H9 (cell line): ENCODE measurements around the gene NKAIN4. TPM values are rescaled to one million over a fixed set of nuclear protein-coding genes. Genes with fewer than 3 reads are reported as not detected.

Experiments
- DNase-seq: peaks from one replicate; pipeline ENCODE4 v3.0.0-alpha.2; 2017
- H2AFZ ChIP-seq: one replicate; pipeline ENCODE4 v1.6.1; 2013; ENCODE audit warnings: mild to moderate bottlenecking, low read length, control low read depth, moderate library complexity
- H2AK5ac ChIP-seq: 2 replicates; pipeline ENCODE4 v1.6.1; 2013; ENCODE audit warnings: low read length, control low read depth, mixed read lengths; ENCODE audit not compliant: insufficient read length
- H2BK120ac ChIP-seq: one replicate; pipeline ENCODE4 v1.6.1; 2013; ENCODE audit warnings: low read depth, mild to moderate bottlenecking, low read length, control low read depth, inconsistent platforms; ENCODE audit not compliant: poor library complexity, severe bottlenecking
- H2BK12ac ChIP-seq: 2 replicates; pipeline ENCODE4 v1.6.1; 2013; ENCODE audit warnings: low read length, control low read depth, mixed read lengths, low read depth; ENCODE audit not compliant: insufficient read length
- H2BK15ac ChIP-seq: 2 replicates; pipeline ENCODE4 v1.6.1; 2013; ENCODE audit warnings: low read depth, low read length, control low read depth
- H2BK20ac ChIP-seq: one replicate; pipeline ENCODE4 v1.6.1; 2013; ENCODE audit warnings: low read depth, mild to moderate bottlenecking, low read length, control low read depth, inconsistent platforms; ENCODE audit not compliant: poor library complexity, severe bottlenecking
- H2BK5ac ChIP-seq: 2 replicates; pipeline ENCODE4 v1.6.1; 2013; ENCODE audit warnings: low read length, control low read depth, mixed read lengths; ENCODE audit not compliant: insufficient read length
- H3K14ac ChIP-seq: 2 replicates; pipeline ENCODE4 v1.6.1; 2013; ENCODE audit warnings: low read length, control low read depth; ENCODE audit not compliant: insufficient read depth
- H3K18ac ChIP-seq: 2 replicates; pipeline ENCODE4 v1.6.1; 2013; ENCODE audit warnings: low read depth, mild to moderate bottlenecking, mixed read lengths, low read length, control low read depth; ENCODE audit not compliant: insufficient read length
- H3K23ac ChIP-seq: 2 replicates; pipeline ENCODE4 v1.6.1; 2013; ENCODE audit warnings: low read length, control low read depth, mixed read lengths, low read depth; ENCODE audit not compliant: insufficient read length
- H3K23me2 ChIP-seq: 2 replicates; pipeline ENCODE4 v1.6.1; 2013; ENCODE audit warnings: low read depth, mild to moderate bottlenecking, mixed read lengths, low read length, control low read depth; ENCODE audit not compliant: insufficient read length, poor library complexity, severe bottlenecking
- H3K27ac ChIP-seq: 2 replicates; pipeline ENCODE4 v1.5.1; 2013; ENCODE audit warnings: low read length, control low read depth, mixed read lengths, low read depth; ENCODE audit not compliant: insufficient read length
- H3K27me3 ChIP-seq: 2 replicates; pipeline ENCODE4 v1.6.1; 2013; ENCODE audit warnings: low read length, control low read depth, inconsistent platforms; ENCODE audit not compliant: insufficient read depth
- H3K4ac ChIP-seq: 2 replicates; pipeline ENCODE4 v1.6.1; 2013; ENCODE audit warnings: low read depth, mild to moderate bottlenecking, control low read depth, inconsistent platforms, low read length, moderate library complexity
- H3K4me1 ChIP-seq: 2 replicates; pipeline ENCODE4 v1.6.1; 2013; ENCODE audit warnings: low read length, control low read depth, inconsistent platforms; ENCODE audit not compliant: insufficient read depth
- H3K4me2 ChIP-seq: 2 replicates; pipeline ENCODE4 v1.6.1; 2013; ENCODE audit warnings: low read length, control low read depth, mixed read lengths; ENCODE audit not compliant: insufficient read length, insufficient read depth
- H3K56ac ChIP-seq: 2 replicates; pipeline ENCODE4 v1.6.1; 2013; ENCODE audit warnings: low read depth, mild to moderate bottlenecking, mixed read lengths, low read length, control low read depth; ENCODE audit not compliant: insufficient read length
- H3K79me1 ChIP-seq: 2 replicates; pipeline ENCODE4 v1.6.1; 2013; ENCODE audit warnings: low read depth, mild to moderate bottlenecking, moderate library complexity, low read length, control low read depth, inconsistent platforms; ENCODE audit not compliant: insufficient read depth, poor library complexity, severe bottlenecking
- H3K79me2 ChIP-seq: 2 replicates; pipeline ENCODE4 v1.6.1; 2013; ENCODE audit warnings: low read length, control low read depth, inconsistent platforms; ENCODE audit not compliant: insufficient read depth
- H3K9ac ChIP-seq: 2 replicates; pipeline ENCODE4 v1.6.1; 2013; ENCODE audit warnings: low read length, control low read depth, mixed read lengths; ENCODE audit not compliant: insufficient read length; ENCODE audit errors: extremely low read depth
- H3K9me3 ChIP-seq: one replicate; pipeline ENCODE4 v1.6.1; 2013; ENCODE audit warnings: low read depth, low read length, inconsistent platforms; ENCODE audit not compliant: control insufficient read depth
- H3T11ph ChIP-seq: one replicate; pipeline ENCODE4 v1.6.1; 2013; ENCODE audit warnings: mild to moderate bottlenecking, low read length, control low read depth, inconsistent platforms
- H4K20me1 ChIP-seq: one replicate; pipeline ENCODE4 v1.6.1; 2013; ENCODE audit not compliant: control insufficient read depth, insufficient read length, insufficient read depth
- H4K5ac ChIP-seq: 2 replicates; pipeline ENCODE4 v1.6.1; 2013; ENCODE audit warnings: low read depth, mild to moderate bottlenecking, mixed read lengths, low read length, control low read depth; ENCODE audit not compliant: insufficient read length
- H4K8ac ChIP-seq: replicated peaks from 2 replicates; pipeline ENCODE4 v1.6.1; 2013; ENCODE audit warnings: low read length, control low read depth, mixed read lengths, low read depth; ENCODE audit not compliant: insufficient read length
- H4K91ac ChIP-seq: 2 replicates; pipeline ENCODE4 v1.6.1; 2013; ENCODE audit warnings: low read depth, mild to moderate bottlenecking, moderate library complexity, mixed read lengths, low read length, control low read depth; ENCODE audit not compliant: insufficient read length
- H3K27ac Mint-ChIP-seq, 3 experiments: 2 replicates in 2 of 3; 3 replicates in 1 of 3; pipeline ENCODE4 v1.8.0; 2020 to 2021; ENCODE audit warnings: mixed read lengths in 3 of 3, mild to moderate bottlenecking in 1 of 3, moderate library complexity in 1 of 3
- H3K27me3 Mint-ChIP-seq: 2 replicates; pipeline ENCODE4 v1.8.0; 2021; ENCODE audit warnings: low read depth, mild to moderate bottlenecking, moderate library complexity, mixed read lengths
- H3K36me3 Mint-ChIP-seq, 3 experiments: 2 replicates in 2 of 3; 3 replicates in 1 of 3; pipeline ENCODE4 v1.8.0; 2020 to 2021; ENCODE audit warnings: low read depth in 3 of 3, mixed read lengths in 3 of 3; ENCODE audit not compliant: insufficient read depth in 1 of 3
- H3K4me1 Mint-ChIP-seq, 2 experiments: 2 replicates each; pipeline ENCODE4 v1.8.0; 2020; ENCODE audit warnings: mixed read lengths in 2 of 2
- H3K4me3 Mint-ChIP-seq, 2 experiments: 2 replicates in 1 of 2; 3 replicates in 1 of 2; pipeline ENCODE4 v1.8.0; 2020 to 2021; ENCODE audit warnings: mild to moderate bottlenecking in 2 of 2, mixed read lengths in 2 of 2, moderate library complexity in 1 of 2
- H3K9me3 Mint-ChIP-seq, 2 experiments: 2 replicates in 1 of 2; 3 replicates in 1 of 2; pipeline ENCODE4 v1.8.0; 2020; ENCODE audit warnings: mild to moderate bottlenecking in 2 of 2, mixed read lengths in 2 of 2, moderate library complexity in 1 of 2
- WGBS: extraction: QIAGEN DNeasy Blood & Tissue Kit; methylation state at CpG from one replicate; pipeline ENCODE4 v1.1.7; 2013; ENCODE audit warnings: missing lambda C conversion rate, low lambda C conversion rate, mixed read lengths; ENCODE audit not compliant: insufficient read length; ENCODE audit errors: extremely low coverage; 5-methylcytosine and 5-hydroxymethylcytosine counted together
- total RNA-seq: library from RNA; stranded (reverse); gene quantifications from 2 replicates; pipeline ENCODE4 v1.2.1, GENCODE V29; 2021
- TF ChIP-seq, protein P1 (sequence below): fragments of 200-600 bp; sonication (generic); conservative IDR thresholded peaks from 3 replicates; pipeline ENCODE4 v1.8.0; 2021; ENCODE audit warnings: antibody characterized with exemption, mild to moderate bottlenecking

NKAIN4 gene
- total RNA-seq, 1 experiment from 2014 or later = 20.9 TPM

DNA sequence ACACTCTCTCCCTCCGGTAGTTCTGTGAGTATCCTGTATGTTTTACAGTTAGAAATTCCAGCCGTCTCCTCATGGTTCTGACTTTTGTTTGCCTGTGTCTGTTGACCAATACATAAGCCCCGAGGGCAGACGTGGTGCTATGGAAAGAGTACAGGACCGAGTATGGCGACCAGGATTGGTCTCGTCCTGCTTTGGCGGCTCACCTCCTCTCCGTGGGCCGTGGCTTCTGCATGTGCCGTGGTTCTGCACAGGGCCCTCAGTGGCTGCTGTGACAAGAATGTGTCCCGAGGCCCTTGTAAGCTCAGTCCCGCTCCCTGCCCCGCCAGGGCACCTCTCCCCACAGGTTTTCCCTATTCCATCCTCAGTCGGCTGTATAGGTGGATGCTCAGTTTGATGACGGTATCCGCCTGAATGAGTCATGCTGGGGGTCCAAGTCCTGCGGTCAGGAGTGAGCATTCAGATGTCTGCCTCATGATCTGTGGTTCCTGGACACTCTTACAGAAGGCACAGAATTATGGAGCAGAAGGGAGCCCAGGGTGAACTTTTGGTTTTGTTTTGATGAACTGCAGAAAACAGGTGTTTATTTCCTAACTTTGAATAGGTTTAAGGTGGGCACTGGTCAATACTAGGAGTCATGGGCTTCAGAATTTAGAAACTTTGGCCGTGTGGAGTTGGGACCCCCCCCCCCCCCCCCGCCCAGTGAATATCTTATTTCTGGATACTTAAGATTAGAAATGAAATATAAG lies 19.5 kb upstream of the NKAIN4 start:
- Histone ChIP-seq H4K20me1 (no peaks in the 10 kb centered on the region), H3K79me2 (peaks cover 27% of the 10 kb centered on the region; the same call in 1 of the 2 replicates)

More for the DNA sequence above, 19.5 kb upstream of the NKAIN4 start:
- Histone ChIP-seq H3K79me1 (peaks cover 14% of the 10 kb centered on the region), H3K27me3 (no peaks in the 10 kb centered on the region), H3K56ac (no peak overlapping the region), H3K23me2 (no peaks in the 10 kb centered on the region), H2BK120ac (no peak overlapping the region), H2BK15ac (no peak overlapping the region), H3T11ph (no peak overlapping the region), H4K91ac (no peak overlapping the region), H2AK5ac (no peak overlapping the region), H2AFZ (no peak overlapping the region), H3K4me2 (peak overlapping the region; percentile 49), H3K4me1 (0 out of 2 replicates have a peak, but pooled peaks cover 2% of the 10 kb centered on the region), H3K9me3 (no peaks in the 10 kb centered on the region), H4K8ac (no peak overlapping the region), H3K14ac (peak overlapping the region; percentile 54; the same call in 1 of the 2 replicates), H3K9ac (peak overlapping the region; percentile 2), H3K23ac (no peak overlapping the region), H2BK12ac (no peak overlapping the region), H3K18ac (no peak overlapping the region), H2BK20ac (no peak overlapping the region), H3K4ac (no peak overlapping the region), H3K27ac (no peak overlapping the region), H4K5ac (no peak overlapping the region), H2BK5ac (no peak overlapping the region)
- no peak for DNase-seq
- Mint-ChIP-seq H3K27me3 (no peaks in the 10 kb centered on the region), H3K9me3 (no peaks in the 10 kb centered on the region), H3K36me3 (peaks cover 9 to 35% (median 26%) of the 10 kb centered on the region in 3 experiments), H3K4me1 (peaks cover 12 to 13% of the 10 kb centered on the region in 2 experiments), H3K4me3 (peak overlapping the region; percentile 80 to 91), H3K27ac (peak overlapping the region; percentile 28 to 79 (median 39); a peak in 4 of 7 replicates)
- no CpG with 5 or more reads among the region's 20 CpGs for WGBS
- TF ChIP-seq, protein P1, sequence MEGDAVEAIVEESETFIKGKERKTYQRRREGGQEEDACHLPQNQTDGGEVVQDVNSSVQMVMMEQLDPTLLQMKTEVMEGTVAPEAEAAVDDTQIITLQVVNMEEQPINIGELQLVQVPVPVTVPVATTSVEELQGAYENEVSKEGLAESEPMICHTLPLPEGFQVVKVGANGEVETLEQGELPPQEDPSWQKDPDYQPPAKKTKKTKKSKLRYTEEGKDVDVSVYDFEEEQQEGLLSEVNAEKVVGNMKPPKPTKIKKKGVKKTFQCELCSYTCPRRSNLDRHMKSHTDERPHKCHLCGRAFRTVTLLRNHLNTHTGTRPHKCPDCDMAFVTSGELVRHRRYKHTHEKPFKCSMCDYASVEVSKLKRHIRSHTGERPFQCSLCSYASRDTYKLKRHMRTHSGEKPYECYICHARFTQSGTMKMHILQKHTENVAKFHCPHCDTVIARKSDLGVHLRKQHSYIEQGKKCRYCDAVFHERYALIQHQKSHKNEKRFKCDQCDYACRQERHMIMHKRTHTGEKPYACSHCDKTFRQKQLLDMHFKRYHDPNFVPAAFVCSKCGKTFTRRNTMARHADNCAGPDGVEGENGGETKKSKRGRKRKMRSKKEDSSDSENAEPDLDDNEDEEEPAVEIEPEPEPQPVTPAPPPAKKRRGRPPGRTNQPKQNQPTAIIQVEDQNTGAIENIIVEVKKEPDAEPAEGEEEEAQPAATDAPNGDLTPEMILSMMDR = no peak
